HL-60 (cell line): ENCODE data around the gene FOXP2.

Source experiments
- DNase-seq, 2 experiments: peaks; one replicate each; pipeline ENCODE4 v3.0.0-alpha.2; 2010 to 2020; ENCODE audit warnings: low read depth in 1 of 2, low spot score in 1 of 2
- H3K27ac ChIP-seq: fragments of 250-450 bp; sonication (Bioruptor Pico); replicated peaks from 2 replicates; pipeline ENCODE4 v1.5.1; 2020; ENCODE audit warnings: mild to moderate bottlenecking, moderate library complexity
- H3K27me3 ChIP-seq: fragments of 250-450 bp; sonication (Bioruptor Pico); 2 replicates; pipeline ENCODE4 v1.5.1; 2021; ENCODE audit warnings: mild to moderate bottlenecking, moderate library complexity; ENCODE audit not compliant: insufficient read depth, poor library complexity, severe bottlenecking
- H3K4me3 ChIP-seq: replicated peaks from 2 replicates; pipeline ENCODE4 v1.5.1; 2011; ENCODE audit warnings: mild to moderate bottlenecking, control low read depth, low read length; ENCODE audit not compliant: insufficient read depth
- CTCF ChIP-seq: IDR thresholded peaks from one replicate; pipeline ENCODE4 v1.5.1; 2011; ENCODE audit warnings: low read length, control low read depth, inconsistent platforms; ENCODE audit not compliant: insufficient read depth
- GABPA ChIP-seq: IDR thresholded peaks from 2 replicates; pipeline ENCODE4 v1.6.1; 2012; ENCODE audit warnings: low read depth
- POLR2AphosphoS5 ChIP-seq: IDR thresholded peaks from 2 replicates; pipeline ENCODE4 v1.6.1; 2012; ENCODE audit warnings: low read depth
- REST ChIP-seq: IDR thresholded peaks from 2 replicates; pipeline ENCODE4 v1.6.1; 2012; ENCODE audit warnings: low read depth; ENCODE audit not compliant: insufficient replicate concordance
- SPI1 ChIP-seq: IDR thresholded peaks from 2 replicates; pipeline ENCODE4 v1.6.1; 2012; ENCODE audit warnings: low read depth, mild to moderate bottlenecking, borderline replicate concordance

Gene FOXP2

GRCh38 chr7:114630201-114630990 is 215.8 kb downstream of the FOXP2 start:
- DNase-seq, result no peak
- no peak overlapping the region for H3K27ac ChIP-seq
- TF ChIP-seq SPI1 (no peak), CTCF (no peak), POLR2AphosphoS5 (no peak), GABPA (no peak), REST (no peak)
- H3K4me3 ChIP-seq, result no peak overlapping the region
- no peaks in the 10 kb centered on the region for H3K27me3 ChIP-seq

- no peak for DNase-seq
- Histone ChIP-seq H3K4me3 (no peak overlapping the region), H3K27ac (no peak overlapping the region), H3K27me3 (no peaks in the 10 kb centered on the region)
- TF ChIP-seq SPI1 (no peak), GABPA (no peak), CTCF (no peak), REST (no peak), POLR2AphosphoS5 (no peak)
Observed at GRCh38 chr7:114631249-114631822, 216.7 kb downstream of the FOXP2 start.

- Histone ChIP-seq H3K27me3 (no peaks in the 10 kb centered on the region), H3K27ac (no peak overlapping the region), H3K4me3 (no peak overlapping the region)
- TF ChIP-seq SPI1, result no peak
- TF ChIP-seq REST, result no peak
- no peak for TF ChIP-seq GABPA
- TF ChIP-seq POLR2AphosphoS5, result no peak
- TF ChIP-seq CTCF, result no peak
- DNase-seq, result no peak
Observed at GRCh38 chr7:114639451-114639850, 224.8 kb downstream of the FOXP2 start.
